Measurements from ENCODE around the gene MYO18A.

MYO18A gene

GRCh38 chr17:29167393-29168078 lies 12.7 kb downstream of the MYO18A start:
- DNase-seq, result no peak

- DNase-seq, result no peak
Observed at GRCh38 chr17:29166507-29166887, 13.7 kb downstream of the MYO18A start.

- no peak for DNase-seq
Observed at GRCh38 chr17:29165800-29166506, 14.2 kb downstream of the MYO18A start.

- no peak for DNase-seq
Observed at GRCh38 chr17:29165261-29165660, 14.9 kb downstream of the MYO18A start.

GRCh38 chr17:29163563-29163962 lies 16.6 kb downstream of the MYO18A start:
- DNase-seq, result no peak

GRCh38 chr17:29162909-29163341 lies 17.3 kb downstream of the MYO18A start:
- no peak for DNase-seq

- no peak for DNase-seq
Observed at GRCh38 chr17:29162082-29162908, 17.9 kb downstream of the MYO18A start.

- DNase-seq, result no peak
Observed at GRCh38 chr17:29160253-29160652, 19.9 kb downstream of the MYO18A start.

- DNase-seq, result peak in 1 of 4 experiments; percentile 23
Observed at GRCh38 chr17:29159306-29159860, 20.8 kb downstream of the MYO18A start.

- no peak for DNase-seq
Observed at GRCh38 chr17:29158488-29159275, 21.5 kb downstream of the MYO18A start.

- DNase-seq, result no peak
Observed at GRCh38 chr17:29158096-29158487, 22.1 kb downstream of the MYO18A start.

GRCh38 chr17:29157310-29157709 lies 22.9 kb downstream of the MYO18A start:
- DNase-seq, result no peak

- no peak for DNase-seq
Observed at GRCh38 chr17:29156781-29157180, 23.4 kb downstream of the MYO18A start.

GRCh38 chr17:29155966-29156338 lies 24.2 kb downstream of the MYO18A start:
- no peak for DNase-seq

GRCh38 chr17:29155227-29155965 lies 24.8 kb downstream of the MYO18A start:
- DNase-seq, result peak; percentile 70 to 88 (median 86)

GRCh38 chr17:29154516-29155226 lies 25.5 kb downstream of the MYO18A start:
- peak; percentile 68 to 75 (median 72) for DNase-seq

GRCh38 chr17:29151567-29151966 lies 28.6 kb downstream of the MYO18A start:
- DNase-seq, result no peak

- DNase-seq, result peak in 1 of 4 experiments; percentile 29
Observed at GRCh38 chr17:29150161-29150560, 30.0 kb downstream of the MYO18A start.

- DNase-seq, result peak; percentile 40 to 76 (median 64)
Observed at GRCh38 chr17:29149431-29150064, 30.6 kb downstream of the MYO18A start.

- peak; percentile 97 to 99 (median 98) for DNase-seq
Observed at GRCh38 chr17:29148790-29149430, 31.3 kb downstream of the MYO18A start.

All from suppressor macrophage (primary cell).